Stimulated activated CD4-positive, alpha-beta T cell treated with anti-CD3 and anti-CD28 coated beads, Interleukin-2, amount 100 ng/mL, for 48 hours (primary cell): ENCODE data around the gene MFSD6.

Experiments used
- DNase-seq, 2 donors: peaks; one replicate each; pipeline ENCODE4 v3.0.0-alpha.2; 2020

MFSD6 gene

DNA sequence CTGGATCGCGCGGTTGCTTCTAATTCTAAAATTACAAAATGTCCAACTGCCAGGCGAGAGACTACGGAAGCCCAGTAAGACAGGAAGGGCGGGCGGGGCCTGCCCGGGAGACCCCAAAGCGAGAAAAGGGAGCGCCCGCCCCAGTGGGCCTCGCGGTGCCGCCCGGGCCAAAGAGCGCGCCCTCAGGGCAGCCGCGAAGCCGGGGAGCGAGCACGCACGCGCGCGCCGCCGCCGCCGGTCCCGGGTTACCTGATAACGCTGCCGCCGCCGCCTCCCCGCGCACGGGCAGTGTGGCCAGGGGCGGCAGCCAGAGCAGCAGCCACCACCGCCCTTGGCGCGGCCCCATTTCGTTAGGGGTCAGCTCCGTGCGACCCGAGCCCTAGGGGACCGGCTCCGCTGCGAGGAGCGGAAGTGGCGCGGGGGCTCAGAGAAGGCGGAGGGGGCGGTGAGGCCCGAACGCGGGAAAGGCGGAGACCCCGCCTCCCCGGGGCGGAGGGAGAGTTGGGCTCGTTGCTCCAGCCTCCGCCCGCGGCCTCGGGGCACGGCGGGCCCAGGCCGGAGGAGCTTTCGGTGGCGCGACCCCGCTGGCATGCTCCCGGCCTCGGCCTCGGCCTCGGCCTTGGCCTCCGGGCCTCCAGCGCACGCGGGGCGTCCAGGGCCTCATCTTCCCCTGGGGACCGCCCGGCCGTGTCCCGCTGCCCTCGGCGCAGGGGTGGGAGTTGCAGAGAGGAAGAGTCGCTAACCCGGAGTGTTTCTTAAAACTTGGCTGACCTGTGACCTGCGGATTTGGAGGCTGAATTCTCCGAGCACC, 126.4 kb downstream of the MFSD6 start, which contains the start of gene NEMP2:
Gene NEMP2, minus strand, starts transcription at position 413 of the 811 bp plus-strand sequence. Its CDS starts 67 bp downstream, at position 346.
- peak; percentile 68 to 76 for DNase-seq

DNA sequence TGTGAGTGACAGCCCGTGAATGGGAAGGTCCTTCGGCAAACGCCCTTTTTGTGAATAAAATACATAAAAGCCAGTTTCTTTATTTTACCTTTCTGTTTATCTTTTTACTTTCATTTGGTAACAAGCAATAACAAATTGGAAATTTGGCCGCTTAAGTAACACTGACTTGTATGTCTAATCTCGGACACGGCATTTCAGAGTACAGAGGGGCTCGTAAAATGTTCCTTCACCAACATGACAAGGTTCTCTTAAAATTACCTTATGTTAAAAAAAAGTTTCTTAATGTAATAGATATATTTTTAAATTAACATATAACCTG, 126.9 kb downstream of the MFSD6 start:
- DNase-seq = no peak

DNA sequence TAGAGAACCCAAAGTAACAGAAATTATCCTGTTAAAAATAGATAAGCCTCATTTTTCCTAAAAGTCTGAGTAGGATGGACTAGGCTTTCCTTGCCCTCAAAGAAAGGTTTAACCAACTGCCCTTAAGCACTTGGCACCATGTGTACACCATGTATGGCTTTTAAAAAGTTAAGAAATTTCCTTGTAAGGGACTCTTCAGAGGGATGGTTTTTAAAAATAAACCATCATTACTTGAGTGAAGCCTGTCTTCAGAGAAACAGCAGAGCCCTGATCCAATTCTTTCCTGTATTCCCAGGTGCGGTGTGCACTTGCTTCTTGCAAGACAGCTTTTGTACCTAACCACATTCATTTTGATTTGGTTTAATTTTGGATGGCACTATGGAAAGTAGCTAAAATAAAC, 127.4 kb downstream of the MFSD6 start:
- DNase-seq = no peak

DNA sequence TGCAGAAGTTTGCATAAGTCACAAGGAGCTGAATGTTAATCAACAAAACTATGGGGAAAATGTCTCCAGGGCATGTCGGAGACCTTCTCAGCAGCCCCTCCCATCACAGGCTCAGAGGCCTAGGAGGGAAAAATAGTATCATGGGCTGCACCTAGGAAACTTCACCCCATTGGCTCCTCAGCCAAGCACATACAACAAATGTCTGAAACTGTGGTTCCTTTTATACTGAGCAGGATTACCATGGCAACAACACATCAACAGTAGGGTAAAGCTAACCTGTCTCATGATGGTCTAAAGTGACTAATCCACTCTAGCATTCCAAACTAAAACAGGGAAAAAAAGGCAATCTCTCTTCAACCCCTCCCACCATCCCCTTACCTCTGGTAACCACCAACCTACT, 129.6 kb downstream of the MFSD6 start:
- DNase-seq = no peak

DNA sequence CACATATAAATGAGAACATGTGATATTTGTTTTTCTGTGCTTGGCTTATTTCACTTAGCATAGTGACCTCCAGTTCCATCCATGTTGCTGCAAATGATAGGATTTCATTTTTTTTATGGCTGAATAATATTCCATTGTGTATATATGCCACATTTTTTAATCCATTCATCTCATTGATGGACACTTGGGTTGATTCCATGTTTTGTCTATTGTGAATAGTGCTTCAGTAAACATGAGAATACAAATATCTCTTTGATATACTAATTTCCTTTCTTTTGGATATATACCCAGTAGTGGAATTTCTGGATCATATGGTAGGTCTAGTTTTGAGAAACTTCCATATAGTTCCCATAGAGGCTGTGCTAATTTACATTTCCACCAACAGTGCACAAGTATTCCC, 130.0 kb downstream of the MFSD6 start:
- no peak for DNase-seq

DNA sequence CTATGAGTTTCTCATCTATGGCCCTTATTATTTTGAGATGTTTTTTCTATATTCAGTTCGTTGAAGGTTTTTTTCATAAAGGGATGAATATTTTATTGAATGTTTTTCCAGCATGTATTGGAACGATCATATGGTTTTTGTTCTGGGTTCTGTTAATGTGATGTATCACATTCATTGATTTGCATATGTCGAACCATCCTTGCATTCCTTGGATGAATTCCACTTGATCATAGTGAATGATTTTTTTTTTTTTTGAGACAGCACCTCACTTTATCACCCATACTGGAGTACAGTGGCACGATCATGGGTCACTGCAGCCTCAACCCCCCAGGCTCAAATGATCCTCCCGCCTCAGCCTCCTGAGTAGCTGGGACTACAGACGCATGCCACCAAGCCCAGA, 131.9 kb downstream of the MFSD6 start:
- no peak for DNase-seq

DNA sequence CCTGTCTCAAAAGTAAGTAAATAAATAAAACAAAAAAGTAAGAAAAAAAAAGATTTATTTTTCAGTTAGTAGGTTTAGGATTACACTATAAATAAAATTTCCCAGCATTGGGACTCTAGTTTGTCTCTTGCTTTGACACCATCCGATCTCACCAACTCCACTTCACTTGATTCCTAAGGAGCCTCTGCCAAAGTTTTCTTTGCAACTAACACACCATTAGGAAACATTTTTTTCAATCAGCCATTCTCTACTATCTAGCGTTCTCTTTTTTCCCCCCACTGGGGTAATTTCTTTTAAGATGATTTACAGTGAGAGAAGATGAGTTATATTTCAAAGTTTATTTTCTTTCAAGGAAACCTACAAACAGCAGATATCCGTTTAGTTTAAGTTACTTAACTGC, 136.9 kb downstream of the MFSD6 start:
- DNase-seq = no peak

DNA sequence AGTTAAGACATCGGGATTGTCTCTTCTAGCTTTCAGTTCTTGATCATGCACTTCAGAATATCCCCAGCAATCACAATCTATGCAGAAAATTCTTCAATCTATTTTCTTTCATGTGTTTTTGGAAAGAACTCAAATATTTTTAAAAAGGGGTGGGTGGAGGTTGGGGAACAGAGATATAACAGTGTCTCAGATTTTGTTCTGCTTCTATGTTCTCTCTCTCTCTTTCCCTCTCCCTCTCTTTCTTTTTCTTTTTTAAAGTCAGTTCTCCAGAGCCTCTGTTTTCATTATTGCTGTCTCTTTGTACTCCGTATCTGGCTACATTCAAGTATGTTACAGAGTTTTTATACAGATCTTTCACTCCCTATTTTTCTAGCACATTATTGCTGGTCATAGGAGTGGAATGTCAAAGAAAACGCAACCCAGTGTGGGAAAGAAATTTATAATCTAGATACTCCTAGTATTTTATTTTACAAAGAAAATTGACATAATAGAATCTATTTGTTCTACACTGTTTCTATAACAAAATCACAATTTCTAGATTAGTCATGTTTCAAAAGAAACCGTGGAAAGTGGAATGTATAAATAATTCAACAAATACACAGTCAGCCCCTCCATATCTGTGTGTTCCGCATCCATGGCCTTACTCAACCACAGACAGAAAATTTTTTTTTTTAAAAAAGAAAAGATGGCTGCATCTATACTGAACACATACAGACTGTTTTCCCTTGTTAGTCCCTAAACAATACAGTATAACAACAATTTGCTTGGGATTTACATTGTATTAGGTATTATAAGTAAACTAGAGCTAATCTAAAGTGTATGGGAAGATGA, 137.6 kb downstream of the MFSD6 start:
- DNase-seq = no peak

DNA sequence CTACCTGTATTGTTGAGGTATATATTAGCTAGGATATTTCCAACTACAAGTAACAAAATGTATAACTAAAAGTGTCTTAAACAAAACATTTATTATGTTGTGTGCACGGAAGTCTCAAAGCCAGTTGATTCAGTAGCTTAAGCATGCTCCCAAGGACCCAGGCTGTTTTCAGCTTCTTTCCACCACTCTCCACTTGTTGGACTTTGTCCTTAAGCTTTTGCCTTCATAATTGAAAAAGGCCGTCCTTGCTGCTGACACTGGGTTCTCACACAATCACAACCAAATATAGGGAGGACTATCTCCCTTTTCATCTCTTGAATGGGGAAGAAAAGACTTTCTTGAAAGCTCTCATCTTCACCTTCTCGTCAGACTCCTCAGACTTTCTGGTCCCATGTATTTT, 138.6 kb downstream of the MFSD6 start:
- DNase-seq = no peak

DNA sequence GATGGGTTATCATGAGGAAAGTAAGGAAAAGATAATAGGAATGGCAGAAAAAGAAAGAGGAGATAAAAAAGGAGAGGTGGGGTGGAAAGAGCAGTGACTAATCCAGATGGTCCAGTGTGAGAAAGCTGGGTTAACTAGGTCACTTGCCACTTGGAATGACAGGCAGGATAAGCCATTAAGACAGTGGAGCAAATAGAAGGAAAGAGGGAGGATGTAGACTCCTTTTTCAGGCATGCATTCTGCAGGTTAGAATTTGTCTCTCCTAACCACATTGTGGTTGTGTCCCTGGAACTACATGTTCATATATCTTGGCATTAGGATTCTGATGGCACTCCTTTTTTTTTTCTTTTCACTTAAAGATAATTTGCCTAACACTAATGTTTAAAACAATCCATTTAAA, 139.7 kb downstream of the MFSD6 start:
- no peak for DNase-seq

DNA sequence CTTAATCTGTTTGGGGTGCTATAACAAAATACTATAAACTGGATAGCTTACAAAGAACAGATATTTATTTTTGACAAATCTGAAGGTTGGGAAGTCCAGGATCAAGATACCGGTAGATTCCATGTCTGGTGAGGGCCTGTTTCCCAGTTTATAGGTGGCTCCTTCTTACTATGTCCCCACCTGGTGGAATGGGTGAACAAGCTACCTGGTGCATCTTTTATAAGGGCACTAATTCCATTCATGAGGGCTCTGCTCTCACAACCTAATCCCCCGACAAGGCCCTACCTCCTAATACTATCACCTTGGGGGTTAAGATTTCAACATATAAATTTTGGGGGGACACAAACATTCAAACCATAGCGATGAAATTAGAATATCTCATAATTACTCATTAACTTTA, 142.0 kb downstream of the MFSD6 start:
- no peak for DNase-seq
